NCI-H1105 (cell line): Measurements from ENCODE around the gene COMP.
"Not testable (repeated sequence)": the region's sequence is repeated elsewhere in the genome, so short reads cannot be mapped to it uniquely, and the experiment has no call there.

Experiments used
- DNase-seq: peaks from one replicate; lab custom pipeline; 2025; lab: John Stamatoyannopoulos, UW

COMP gene

GRCh38 chr19:18790566-18791314 lies at the start of gene COMP:
Gene COMP, minus strand, starts transcription at chr19:18791305. Its CDS starts 36 bp downstream, at chr19:18791269.
- no peak for DNase-seq

GRCh38 chr19:18840288-18841267 lies 49.5 kb upstream of the COMP start:
- DNase-seq, result no peak

GRCh38 chr19:18839465-18840287 lies 48.6 kb upstream of the COMP start:
- no peak for DNase-seq

- no peak for DNase-seq
These were observed 43.5 kb upstream of the COMP start for GRCh38 chr19:18834644-18834984.

GRCh38 chr19:18833849-18834643 lies 42.9 kb upstream of the COMP start:
- peak; percentile 13 for DNase-seq

GRCh38 chr19:18833141-18833476 lies 42.0 kb upstream of the COMP start:
- DNase-seq, result no peak

- no peak for DNase-seq
These were observed 41.4 kb upstream of the COMP start for GRCh38 chr19:18832306-18833140.

- DNase-seq, result peak; percentile 93
These were observed 40.6 kb upstream of the COMP start, which contains the start of gene UPF1 for GRCh38 chr19:18831524-18832305. Gene UPF1, plus strand, starts transcription at chr19:18831959. Its CDS starts 251 bp downstream, at chr19:18832210.

- no peak for DNase-seq
These were observed 39.4 kb upstream of the COMP start for GRCh38 chr19:18830488-18830887.

- no peak for DNase-seq
These were observed 37.7 kb upstream of the COMP start for GRCh38 chr19:18828786-18829185.

- DNase-seq, result no peak
These were observed 26.5 kb upstream of the COMP start for GRCh38 chr19:18817574-18817973.

- DNase-seq, result not testable (repeated sequence)
These were observed 25.5 kb upstream of the COMP start for GRCh38 chr19:18816645-18817044.

- DNase-seq, result no peak
These were observed 24.6 kb upstream of the COMP start for GRCh38 chr19:18815673-18816072.

- DNase-seq, result no peak
These were observed 23.0 kb upstream of the COMP start for GRCh38 chr19:18814063-18814462.

- not testable (repeated sequence) for DNase-seq
These were observed 20.5 kb upstream of the COMP start for GRCh38 chr19:18811638-18812037.

GRCh38 chr19:18809149-18809868 lies 18.2 kb upstream of the COMP start:
- no peak for DNase-seq

- DNase-seq, result no peak
These were observed 16.8 kb upstream of the COMP start for GRCh38 chr19:18807861-18808331.

- DNase-seq, result no peak
These were observed 13.5 kb upstream of the COMP start for GRCh38 chr19:18804643-18805042.

- no peak for DNase-seq
These were observed 13.1 kb upstream of the COMP start for GRCh38 chr19:18804139-18804601.
